HEK293T (cell line): Measurements from ENCODE around the gene SLX4.

Source experiments
- CTCF ChIA-PET: fragments of 350-600 bp; formaldehyde crosslinking; extraction: SDS; loops from one replicate; lab custom pipeline; 2021; ENCODE audit warnings: antibody characterized with exemption, inconsistent platforms; lab: Yijun Ruan, JAX
- POLR2A ChIA-PET: fragments of 350-600 bp; formaldehyde crosslinking; extraction: SDS; loops from one replicate; lab custom pipeline; 2020; ENCODE audit warnings: antibody characterized with exemption, inconsistent platforms; lab: Yijun Ruan, JAX
- DNase-seq: peaks from one replicate; pipeline ENCODE4 v3.0.0; 2012; ENCODE audit warnings: mixed read lengths; ENCODE audit errors: extremely low spot score
- ARNT ChIP-seq: fragments of 450-650 bp; IDR thresholded peaks from 2 replicates; pipeline ENCODE4 v1.6.1; 2017; ENCODE audit warnings: mild to moderate bottlenecking
- BHLHE40 ChIP-seq: fragments of 450-650 bp; IDR thresholded peaks from 2 replicates; pipeline ENCODE4 v1.6.1; 2016; ENCODE audit warnings: mild to moderate bottlenecking, moderate library complexity, borderline replicate concordance
- CTBP1 ChIP-seq: fragments of 450-650 bp; IDR thresholded peaks from 2 replicates; pipeline ENCODE4 v1.6.1; 2016; ENCODE audit warnings: borderline replicate concordance
- ELF4 ChIP-seq: fragments of 450-650 bp; IDR thresholded peaks from 2 replicates; pipeline ENCODE4 v1.6.1; 2017; ENCODE audit warnings: antibody characterized with exemption
- FOXA1 ChIP-seq: fragments of 450-650 bp; IDR thresholded peaks from 2 replicates; pipeline ENCODE4 v1.6.1; 2016; ENCODE audit warnings: mild to moderate bottlenecking
- FOXK2 ChIP-seq: fragments of 450-650 bp; IDR thresholded peaks from 2 replicates; pipeline ENCODE4 v1.6.1; 2016; ENCODE audit warnings: mild to moderate bottlenecking
- FOXM1 ChIP-seq: fragments of 450-650 bp; IDR thresholded peaks from 2 replicates; pipeline ENCODE4 v1.6.1; 2017; ENCODE audit warnings: mild to moderate bottlenecking, borderline replicate concordance
- HDGF ChIP-seq: fragments of 450-650 bp; IDR thresholded peaks from 2 replicates; pipeline ENCODE4 v1.6.1; 2017; ENCODE audit warnings: antibody characterized with exemption, borderline replicate concordance
- L3MBTL2 ChIP-seq: fragments of 450-650 bp; conservative IDR thresholded peaks from 2 replicates; pipeline ENCODE4 v1.6.1; 2016; ENCODE audit warnings: mild to moderate bottlenecking
- LEF1 ChIP-seq: fragments of 450-650 bp; IDR thresholded peaks from 2 replicates; pipeline ENCODE4 v1.6.1; 2017; ENCODE audit warnings: mild to moderate bottlenecking, borderline replicate concordance
- NFRKB ChIP-seq: fragments of 450-650 bp; IDR thresholded peaks from 2 replicates; pipeline ENCODE4 v1.6.1; 2016; ENCODE audit warnings: mild to moderate bottlenecking, moderate library complexity
- SP1 ChIP-seq: fragments of 450-650 bp; IDR thresholded peaks from 2 replicates; pipeline ENCODE4 v1.6.1; 2017
- SUZ12 ChIP-seq: fragments of 450-650 bp; IDR thresholded peaks from 2 replicates; pipeline ENCODE4 v1.6.1; 2016; ENCODE audit warnings: mild to moderate bottlenecking
- TARDBP ChIP-seq: fragments of 450-650 bp; IDR thresholded peaks from 2 replicates; pipeline ENCODE4 v1.6.1; 2016
- ZNF384 ChIP-seq: fragments of 450-650 bp; IDR thresholded peaks from 2 replicates; pipeline ENCODE4 v1.6.1; 2016
- TF ChIP-seq, protein P1 (sequence below): fragments of 450-650 bp; IDR thresholded peaks from 2 replicates; pipeline ENCODE4 v1.6.1; 2016

The SLX4 gene

DNA sequence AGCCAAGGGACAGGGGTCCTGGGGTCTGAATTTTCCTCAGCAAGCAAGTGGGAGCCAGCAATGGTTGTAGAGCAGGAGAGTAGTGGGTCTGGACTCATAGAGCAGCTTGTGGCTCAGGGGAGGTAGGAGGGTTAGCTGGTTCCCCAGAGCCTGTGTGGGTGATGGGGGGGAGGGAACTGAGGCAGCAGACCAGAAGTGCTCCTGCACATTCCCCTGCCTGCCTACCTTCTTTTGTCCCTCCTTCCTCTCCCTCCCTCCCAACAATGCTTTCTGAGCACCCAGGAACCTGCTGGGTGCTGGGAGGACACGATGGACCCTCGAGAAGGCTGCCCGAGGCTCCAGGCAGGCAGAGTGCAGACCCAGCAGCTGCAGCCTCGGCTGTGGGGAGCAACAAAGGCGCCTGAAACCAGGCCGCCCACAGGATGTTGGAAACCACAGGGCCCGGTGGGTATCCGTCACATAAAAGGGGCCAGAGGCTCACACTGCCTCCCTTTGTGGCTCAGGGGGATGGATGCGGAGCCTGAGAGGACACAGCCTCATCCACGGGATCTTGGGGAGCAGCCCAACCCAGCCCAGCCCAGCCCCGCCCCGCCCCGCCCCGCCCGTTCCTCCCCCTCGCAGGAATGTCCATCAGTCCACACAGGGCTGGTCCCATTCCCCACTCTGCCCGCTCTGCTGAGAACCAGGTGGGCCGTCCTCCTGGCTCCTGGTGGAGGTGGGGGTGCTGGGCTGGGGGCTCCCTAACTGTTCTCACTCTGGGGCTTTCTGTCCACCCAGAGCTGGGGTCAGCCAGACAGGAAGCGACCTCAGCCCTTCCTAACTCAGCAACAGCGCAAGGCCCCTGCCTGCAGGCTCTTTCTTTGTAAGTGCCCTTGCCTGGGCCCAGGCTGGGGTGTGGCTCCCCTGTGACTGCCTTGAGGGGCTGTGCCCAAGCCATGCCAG, 32.5 kb downstream of the SLX4 start:
- TF ChIP-seq FOXM1 (no peak), L3MBTL2 (no peak), ZNF384 (no peak)
- CTCF ChIA-PET, result no interaction called here
- POLR2A ChIA-PET, result no interaction called here
- no peak for DNase-seq

DNA sequence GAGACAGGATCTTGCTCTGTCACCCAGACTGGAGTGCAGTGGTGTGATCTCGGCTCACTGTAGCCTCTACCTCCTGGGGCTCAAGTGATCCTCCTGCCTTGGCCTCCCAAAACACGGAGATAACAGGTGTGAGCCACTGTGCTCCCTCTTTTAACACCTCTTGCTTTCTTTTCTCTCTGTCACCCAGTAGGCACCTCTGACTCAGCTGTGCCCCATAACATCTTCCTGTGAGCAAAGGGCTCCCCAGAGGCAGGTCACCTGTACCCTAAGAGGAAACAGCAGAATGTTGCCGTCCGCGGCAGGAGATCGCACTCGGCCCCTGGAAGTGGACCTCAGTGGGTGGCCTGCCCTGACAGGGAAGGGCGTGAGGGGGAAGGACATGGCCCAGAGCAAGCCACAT, 33.3 kb downstream of the SLX4 start:
- TF ChIP-seq HDGF, result no peak
- no peak for TF ChIP-seq FOXM1
- no peak for TF ChIP-seq FOXK2
- TF ChIP-seq ZNF384, result no peak
- TF ChIP-seq BHLHE40, result no peak
- no peak for TF ChIP-seq CTBP1
- TF ChIP-seq L3MBTL2, result no peak
- TF ChIP-seq SP1, result no peak
- TF ChIP-seq FOXA1, result no peak
- TF ChIP-seq ARNT, result no peak
- TF ChIP-seq, protein P1, sequence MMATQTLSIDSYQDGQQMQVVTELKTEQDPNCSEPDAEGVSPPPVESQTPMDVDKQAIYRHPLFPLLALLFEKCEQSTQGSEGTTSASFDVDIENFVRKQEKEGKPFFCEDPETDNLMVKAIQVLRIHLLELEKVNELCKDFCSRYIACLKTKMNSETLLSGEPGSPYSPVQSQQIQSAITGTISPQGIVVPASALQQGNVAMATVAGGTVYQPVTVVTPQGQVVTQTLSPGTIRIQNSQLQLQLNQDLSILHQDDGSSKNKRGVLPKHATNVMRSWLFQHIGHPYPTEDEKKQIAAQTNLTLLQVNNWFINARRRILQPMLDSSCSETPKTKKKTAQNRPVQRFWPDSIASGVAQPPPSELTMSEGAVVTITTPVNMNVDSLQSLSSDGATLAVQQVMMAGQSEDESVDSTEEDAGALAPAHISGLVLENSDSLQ, result no peak
- no peak for TF ChIP-seq ELF4
- TF ChIP-seq LEF1, result no peak
- TF ChIP-seq TARDBP, result no peak
- TF ChIP-seq SUZ12, result no peak
- no peak for TF ChIP-seq NFRKB
- POLR2A ChIA-PET, result no interaction called here
- CTCF ChIA-PET, result no interaction called here
- DNase-seq, result no peak

DNA sequence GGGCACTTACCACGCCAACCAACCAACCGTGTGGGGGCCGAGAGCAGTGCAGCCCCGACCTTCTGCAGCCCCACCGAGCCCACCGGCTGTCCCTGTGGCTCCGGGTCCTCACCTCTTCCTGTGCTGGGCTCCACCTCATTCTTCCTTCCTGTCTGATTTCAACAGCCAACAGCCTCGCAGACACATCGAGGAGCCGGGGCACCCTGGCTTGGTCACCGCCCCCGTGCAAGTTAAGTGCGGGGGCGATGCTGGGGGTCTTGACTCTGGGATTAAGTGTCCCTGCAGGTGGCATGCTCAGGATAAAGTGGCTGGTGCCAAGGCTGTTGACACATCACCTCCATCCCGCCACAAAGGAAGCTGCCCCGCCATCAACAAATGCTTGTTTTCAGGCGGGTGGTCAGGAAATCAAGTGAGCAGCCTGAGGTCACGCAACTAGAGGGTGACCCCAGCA, 34.1 kb downstream of the SLX4 start, which contains the start of gene NLRC3:
TSS of gene NLRC3 (minus strand) at position 102 of the 451 bp plus-strand sequence. CDS start 12,367 bp downstream, outside the sequence.
- POLR2A ChIA-PET, result no interaction called here
- CTCF ChIA-PET, result no interaction called here
- TF ChIP-seq FOXM1 (no peak), LEF1 (no peak), TARDBP (no peak), L3MBTL2 (no peak), ARNT (no peak), NFRKB (no peak), SP1 (no peak), SUZ12 (no peak), ELF4 (no peak), FOXA1 (no peak), BHLHE40 (no peak), HDGF (no peak), FOXK2 (no peak), CTBP1 (no peak)
- TF ChIP-seq, protein P1, result no peak
- no peak for DNase-seq

DNA sequence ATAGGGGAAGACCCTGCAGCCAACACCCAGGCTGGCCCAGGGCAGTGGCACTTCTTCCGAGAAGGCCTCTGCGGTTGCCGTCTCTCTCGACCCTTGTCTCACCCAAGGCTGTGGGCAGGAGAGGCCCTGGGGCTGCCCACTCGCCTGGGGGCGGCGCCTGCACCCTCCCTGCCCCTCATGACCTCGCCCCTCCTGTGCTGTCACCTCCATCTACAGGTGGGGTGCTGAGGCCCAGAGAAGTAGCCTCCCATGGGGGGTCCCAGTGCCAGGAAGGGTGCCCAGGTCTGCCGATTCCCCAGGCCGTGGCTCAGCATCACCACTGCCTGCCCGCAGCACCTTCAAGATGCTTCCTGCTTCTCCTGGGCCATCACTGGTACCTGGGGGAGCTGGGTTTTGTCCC, 35.2 kb downstream of the SLX4 start:
- CTCF ChIA-PET, result no interaction called here
- TF ChIP-seq SP1, result no peak
- no peak for TF ChIP-seq NFRKB
- TF ChIP-seq CTBP1, result no peak
- TF ChIP-seq FOXM1, result no peak
- no peak for TF ChIP-seq FOXK2
- no peak for TF ChIP-seq HDGF
- TF ChIP-seq BHLHE40, result no peak
- TF ChIP-seq, protein P1, result no peak
- no peak for TF ChIP-seq ARNT
- TF ChIP-seq LEF1, result no peak
- TF ChIP-seq TARDBP, result no peak
- TF ChIP-seq ZNF384, result no peak
- no peak for TF ChIP-seq ELF4
- TF ChIP-seq FOXA1, result no peak
- TF ChIP-seq SUZ12, result no peak
- no peak for TF ChIP-seq L3MBTL2
- POLR2A ChIA-PET, result no interaction called here
- DNase-seq, result no peak

DNA sequence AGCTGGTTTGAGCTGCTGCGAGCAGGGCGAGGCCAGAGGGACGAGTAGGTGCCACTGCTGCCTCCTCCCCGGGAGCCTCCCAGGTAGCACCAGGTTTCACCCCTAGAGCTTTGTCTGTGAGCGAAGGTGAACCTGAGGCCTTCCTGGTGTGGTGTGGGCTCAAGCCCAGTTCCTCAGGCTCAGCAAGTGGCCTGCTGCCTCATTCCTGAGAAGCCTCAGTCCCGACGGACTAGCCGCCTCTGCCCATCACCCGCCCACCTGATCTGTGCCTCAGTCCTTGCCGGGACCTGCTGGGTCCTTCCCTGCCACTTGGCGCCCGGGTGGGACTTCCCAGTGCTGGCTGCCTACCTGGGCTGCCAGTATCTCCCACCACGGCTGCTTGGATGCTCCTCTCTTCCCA, 35.9 kb downstream of the SLX4 start:
- DNase-seq, result no peak
- ChIA-PET CTCF (no interaction called here), POLR2A (interaction anchor here (0.6 to 0.7 kb wide), 2 partner anchors 30 to 355 kb away, joined by 3 read pairs; no protein-coding TSS in a partner anchor)
- TF ChIP-seq FOXM1, result no peak
- no peak for TF ChIP-seq ARNT
- TF ChIP-seq HDGF, result no peak
- TF ChIP-seq FOXK2, result no peak
- no peak for TF ChIP-seq L3MBTL2
- no peak for TF ChIP-seq ZNF384
- no peak for TF ChIP-seq ELF4
- TF ChIP-seq FOXA1, result no peak

DNA sequence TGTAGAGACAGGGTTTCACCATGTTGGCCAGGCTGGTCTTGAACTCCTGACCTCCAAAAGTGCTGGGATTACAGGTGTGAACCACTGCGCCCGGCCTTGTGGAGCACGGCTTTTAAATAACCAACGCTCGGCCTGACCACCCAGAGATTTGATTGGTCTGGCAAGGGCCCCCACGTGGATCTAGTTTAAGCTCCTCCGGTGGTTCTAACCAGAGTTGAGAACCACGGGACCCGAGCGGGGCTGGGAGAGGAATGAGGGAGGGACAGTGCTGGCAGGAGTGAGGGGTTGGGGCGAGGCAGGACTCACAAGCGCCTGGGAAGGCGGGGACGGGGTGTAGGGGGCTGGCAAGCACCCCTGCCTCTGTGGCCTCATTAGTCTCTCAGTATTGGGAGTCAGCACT, 37.2 kb downstream of the SLX4 start:
- CTCF ChIA-PET, result interaction anchor here (0.6 kb wide), 1 partner anchor 387 kb away, joined by 3 read pairs; no protein-coding TSS in a partner anchor

More for the DNA sequence above, 37.2 kb downstream of the SLX4 start:
- TF ChIP-seq NFRKB, result no peak
- no peak for TF ChIP-seq ARNT
- no peak for TF ChIP-seq FOXK2
- TF ChIP-seq FOXM1, result no peak
- TF ChIP-seq LEF1, result no peak
- no peak for TF ChIP-seq HDGF
- TF ChIP-seq ELF4, result no peak
- no peak for TF ChIP-seq TARDBP
- TF ChIP-seq L3MBTL2, result no peak
- TF ChIP-seq ZNF384, result no peak
- TF ChIP-seq BHLHE40, result no peak
- TF ChIP-seq SUZ12, result no peak
- no peak for TF ChIP-seq CTBP1
- POLR2A ChIA-PET, result no interaction called here
- DNase-seq, result no peak
